SU-DHL-6 (cell line): Measurements from ENCODE around the gene NPAS3.

Experiments used
- H2AFZ ChIP-seq: fragments of 200-600 bp; sonication (generic); 2 replicates; pipeline ENCODE4 v1.6.1; 2014; ENCODE audit warnings: low read depth, mild to moderate bottlenecking, moderate library complexity, mixed read lengths, antibody characterized with exemption, low read length; ENCODE audit not compliant: severe bottlenecking
- H3F3A ChIP-seq: fragments of 200-600 bp; shearing (Covaris generic); 2 replicates; pipeline ENCODE4 v1.6.0; 2016; ENCODE audit warnings: antibody characterized with exemption, mild to moderate bottlenecking; ENCODE audit not compliant: insufficient read depth
- H3K27ac ChIP-seq: fragments of 200-600 bp; sonication (generic); 2 replicates; pipeline ENCODE4 v1.5.1; 2016; ENCODE audit warnings: low read depth, mild to moderate bottlenecking, low read length, moderate library complexity, mixed read lengths
- H3K27me3 ChIP-seq: fragments of 200-600 bp; sonication (generic), shearing (Covaris generic); 2 replicates; pipeline ENCODE4 v1.6.0; 2014; ENCODE audit warnings: mild to moderate bottlenecking, low read length
- H3K36me3 ChIP-seq: fragments of 200-600 bp; sonication (generic); 2 replicates; pipeline ENCODE4 v1.6.1; 2014; ENCODE audit warnings: mild to moderate bottlenecking, low read length, mixed read lengths
- H3K4me2 ChIP-seq: fragments of 300-600, 200-600 bp; shearing (Covaris generic), sonication (generic); 2 replicates; pipeline ENCODE4 v1.6.0; 2014; ENCODE audit warnings: low read length, low read depth, mild to moderate bottlenecking; ENCODE audit not compliant: poor library complexity, severe bottlenecking
- H3K4me3 ChIP-seq: fragments of 200-600 bp; sonication (generic); 2 replicates; pipeline ENCODE4 v1.5.1; 2014; ENCODE audit warnings: antibody characterized with exemption, low read length, mild to moderate bottlenecking, mixed read lengths; ENCODE audit not compliant: insufficient read depth, poor library complexity, severe bottlenecking
- H3K79me2 ChIP-seq: fragments of 200-600 bp; sonication (generic); 2 replicates; pipeline ENCODE4 v1.6.1; 2014; ENCODE audit warnings: mild to moderate bottlenecking, low read length, moderate library complexity; ENCODE audit not compliant: insufficient read depth
- H3K9ac ChIP-seq: fragments of 200-600 bp; sonication (generic); 2 replicates; pipeline ENCODE4 v1.7.0; 2014; ENCODE audit warnings: mild to moderate bottlenecking, low read length
- H3K9me2 ChIP-seq: fragments of 200-600 bp; sonication (generic); replicated peaks from 2 replicates; pipeline ENCODE4 v1.6.1; 2014; ENCODE audit warnings: low read length; ENCODE audit not compliant: insufficient read depth
- H3K9me3 ChIP-seq: fragments of 200-600 bp; sonication (generic); 2 replicates; pipeline ENCODE4 v1.6.1; 2014; ENCODE audit warnings: low read length, mixed read lengths; ENCODE audit not compliant: insufficient read depth
- H4K20me1 ChIP-seq: fragments of 200-600 bp; sonication (generic); 2 replicates; pipeline ENCODE4 v1.6.1; 2014; ENCODE audit warnings: low read depth, mild to moderate bottlenecking, antibody characterized with exemption, low read length, moderate library complexity, mixed read lengths
- EZH2phosphoT487 ChIP-seq: fragments of 200-600 bp; sonication (generic), shearing (Covaris generic); conservative IDR thresholded peaks from 2 replicates; pipeline ENCODE4 v1.6.1; 2018; ENCODE audit warnings: mild to moderate bottlenecking, antibody characterized with exemption, low read length, moderate library complexity, mixed read lengths
- TF ChIP-seq, protein P1 (sequence below): fragments of 200-600 bp; sonication (generic); IDR thresholded peaks from one replicate; pipeline ENCODE4 v1.5.1; 2017; ENCODE audit warnings: antibody characterized with exemption, mild to moderate bottlenecking, low read length, moderate library complexity; ENCODE audit not compliant: insufficient read depth, poor library complexity, severe bottlenecking

The NPAS3 gene

DNA sequence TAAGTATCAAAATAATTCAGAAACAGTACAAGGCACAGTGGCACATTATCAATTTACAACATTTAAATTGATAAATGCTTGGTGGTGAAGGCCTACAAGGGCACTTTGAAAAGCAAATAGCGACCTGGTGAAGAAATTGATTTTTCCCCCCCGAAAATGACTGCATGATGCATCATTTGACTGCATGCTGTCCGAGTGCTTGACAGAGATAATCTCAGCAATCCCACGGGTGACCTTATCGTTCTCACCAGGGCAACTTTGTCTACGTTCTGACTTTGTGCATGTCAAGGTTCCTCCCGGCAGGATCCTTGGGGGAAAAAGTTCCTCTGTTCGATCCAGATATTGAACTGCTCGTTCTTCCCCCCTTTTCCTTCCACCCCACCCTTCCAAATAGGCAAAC is 627.4 kb downstream of the NPAS3 start:
- Histone ChIP-seq H3F3A (no peaks in the 10 kb centered on the region), H3K27ac (no peak overlapping the region), H3K4me2 (no peak overlapping the region)

DNA sequence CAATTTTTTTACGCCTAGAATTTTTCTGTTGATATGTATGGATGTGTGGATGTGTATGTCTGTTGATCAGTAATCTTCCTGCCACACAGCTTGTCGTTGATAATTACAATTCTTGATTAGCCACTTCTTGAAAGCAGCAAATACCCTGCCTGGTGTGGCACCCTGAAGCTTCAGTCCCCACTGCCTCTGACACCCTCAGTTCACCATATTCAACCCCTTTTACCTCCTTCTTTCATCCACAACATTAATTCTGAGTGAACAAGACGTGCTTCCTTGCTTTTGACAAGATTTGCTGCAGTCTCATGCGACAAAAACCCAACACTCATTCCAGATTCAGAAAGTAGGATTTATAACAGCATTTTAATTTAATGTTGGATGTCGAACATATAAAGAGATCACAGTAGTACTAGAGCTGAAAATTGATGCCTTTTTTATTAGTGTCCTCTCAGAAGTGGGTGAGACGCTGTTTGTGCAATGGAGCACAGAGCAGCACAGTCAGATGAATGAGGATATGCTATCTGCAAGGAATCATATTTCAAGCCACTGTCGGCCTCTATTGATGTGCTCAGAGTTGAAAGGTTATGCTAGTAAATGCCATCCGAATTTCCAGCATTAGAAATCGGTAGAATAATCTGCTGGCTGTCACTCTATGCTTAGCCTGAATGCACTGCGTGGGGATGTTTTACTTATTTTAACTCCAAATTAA is 628.5 kb downstream of the NPAS3 start:
- Histone ChIP-seq H2AFZ (no peak overlapping the region), H3K9me3 (no peaks in the 10 kb centered on the region), H3K4me3 (no peak overlapping the region), H3K27me3 (no peaks in the 10 kb centered on the region), H3K36me3 (no peaks in the 10 kb centered on the region), H3K4me2 (no peak overlapping the region), H4K20me1 (no peaks in the 10 kb centered on the region), H3K9ac (no peak overlapping the region), H3K9me2 (no peaks in the 10 kb centered on the region), H3K79me2 (no peaks in the 10 kb centered on the region), H3K27ac (no peak overlapping the region), H3F3A (no peaks in the 10 kb centered on the region)
- TF ChIP-seq, protein P1, sequence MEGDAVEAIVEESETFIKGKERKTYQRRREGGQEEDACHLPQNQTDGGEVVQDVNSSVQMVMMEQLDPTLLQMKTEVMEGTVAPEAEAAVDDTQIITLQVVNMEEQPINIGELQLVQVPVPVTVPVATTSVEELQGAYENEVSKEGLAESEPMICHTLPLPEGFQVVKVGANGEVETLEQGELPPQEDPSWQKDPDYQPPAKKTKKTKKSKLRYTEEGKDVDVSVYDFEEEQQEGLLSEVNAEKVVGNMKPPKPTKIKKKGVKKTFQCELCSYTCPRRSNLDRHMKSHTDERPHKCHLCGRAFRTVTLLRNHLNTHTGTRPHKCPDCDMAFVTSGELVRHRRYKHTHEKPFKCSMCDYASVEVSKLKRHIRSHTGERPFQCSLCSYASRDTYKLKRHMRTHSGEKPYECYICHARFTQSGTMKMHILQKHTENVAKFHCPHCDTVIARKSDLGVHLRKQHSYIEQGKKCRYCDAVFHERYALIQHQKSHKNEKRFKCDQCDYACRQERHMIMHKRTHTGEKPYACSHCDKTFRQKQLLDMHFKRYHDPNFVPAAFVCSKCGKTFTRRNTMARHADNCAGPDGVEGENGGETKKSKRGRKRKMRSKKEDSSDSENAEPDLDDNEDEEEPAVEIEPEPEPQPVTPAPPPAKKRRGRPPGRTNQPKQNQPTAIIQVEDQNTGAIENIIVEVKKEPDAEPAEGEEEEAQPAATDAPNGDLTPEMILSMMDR = no peak
- TF ChIP-seq EZH2phosphoT487 = no peak

More for the DNA sequence above, 627.4 kb downstream of the NPAS3 start:
- H3K9ac ChIP-seq = no peak overlapping the region
- H3K9me2 ChIP-seq = no peaks in the 10 kb centered on the region
- no peaks in the 10 kb centered on the region for H4K20me1 ChIP-seq
- no peaks in the 10 kb centered on the region for H3K9me3 ChIP-seq
- no peak overlapping the region for H3K4me3 ChIP-seq
- no peaks in the 10 kb centered on the region for H3K36me3 ChIP-seq
- no peaks in the 10 kb centered on the region for H3K27me3 ChIP-seq
- TF ChIP-seq, protein P1 = no peak
- TF ChIP-seq EZH2phosphoT487 = no peak
- no peaks in the 10 kb centered on the region for H3K79me2 ChIP-seq
- H2AFZ ChIP-seq = no peak overlapping the region

DNA sequence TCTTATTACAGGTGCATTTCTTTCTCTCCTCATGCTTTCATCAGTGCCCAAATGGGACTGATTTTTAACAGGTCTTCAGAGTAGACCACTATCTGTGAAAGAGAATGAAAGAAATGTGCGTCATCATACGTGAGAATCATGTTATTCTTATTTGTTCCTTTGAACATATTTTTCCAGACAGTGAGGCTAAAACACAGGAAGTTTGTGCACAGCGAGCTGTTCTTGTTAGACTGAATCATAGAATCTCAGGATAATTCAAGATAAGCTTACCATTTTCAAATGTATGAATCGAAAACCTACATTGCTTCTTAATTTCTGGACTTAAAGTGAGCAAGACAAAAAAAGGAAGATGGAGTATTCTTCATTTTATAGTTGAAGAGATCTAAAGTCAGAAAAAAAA is 629.1 kb downstream of the NPAS3 start:
- H2AFZ ChIP-seq = no peak overlapping the region

More for the DNA sequence above, 629.1 kb downstream of the NPAS3 start:
- no peak for TF ChIP-seq EZH2phosphoT487
- TF ChIP-seq, protein P1 = no peak
- Histone ChIP-seq H3K27ac (no peak overlapping the region), H3F3A (no peaks in the 10 kb centered on the region), H3K27me3 (no peaks in the 10 kb centered on the region), H4K20me1 (no peaks in the 10 kb centered on the region), H3K79me2 (no peaks in the 10 kb centered on the region), H3K9ac (no peak overlapping the region), H3K9me3 (no peaks in the 10 kb centered on the region), H3K4me3 (no peak overlapping the region), H3K36me3 (no peaks in the 10 kb centered on the region), H3K4me2 (no peak overlapping the region), H3K9me2 (no peaks in the 10 kb centered on the region)
